Transverse colon (tissue), 4 donors: ENCODE data around the gene C10orf53. TPM values are rescaled to one million over a fixed set of nuclear protein-coding genes. Genes with fewer than 3 reads are reported as not detected.

Source experiments
- DNase-seq: peaks from one replicate; pipeline ENCODE4 v3.0.0-alpha.2; 2019
- H3K27ac ChIP-seq, 4 donors: fragments of 200-600 bp; sonication (generic); 2 replicates each; pipeline ENCODE4 v1.5.1; 2016 to 2018; ENCODE audit warnings: inconsistent platforms in 4 of 4
- H3K27me3 ChIP-seq: fragments of 200-600 bp; sonication (generic); 2 replicates; pipeline ENCODE4 v1.5.1; 2017; ENCODE audit warnings: inconsistent platforms
- H3K36me3 ChIP-seq, 4 donors: fragments of 200-600 bp; sonication (generic); 2 replicates each; pipeline ENCODE4 v1.5.1; 2017 to 2019; ENCODE audit warnings: inconsistent platforms in 4 of 4
- H3K4me1 ChIP-seq, 4 donors: fragments of 200-600 bp; sonication (generic); 2 replicates each; pipeline ENCODE4 v1.5.1; 2017 to 2020; ENCODE audit warnings: inconsistent platforms in 4 of 4
- H3K4me3 ChIP-seq, 4 donors: fragments of 200-600 bp; sonication (generic); 1 replicate in 1 of 4; 2 replicates in 3 of 4; pipeline versions ENCODE4 v1.5.1 to v1.6.1; 2017 to 2019; ENCODE audit warnings: inconsistent platforms in 4 of 4
- H3K9me3 ChIP-seq, 2 donors: fragments of 200-600 bp; sonication (generic); 2 replicates each; pipeline ENCODE4 v1.5.1; 2017 to 2019; ENCODE audit warnings: inconsistent platforms in 2 of 2
- CTCF ChIP-seq, 5 experiments: fragments of 200-600 bp in 3 of 5; fragments of 450-650 bp in 2 of 5; sonication (generic) in 3 of 5; IDR thresholded peaks; 1 replicate in 2 of 5; 2 replicates in 3 of 5; pipeline ENCODE4 v1.5.1; 2016 to 2017; ENCODE audit warnings: antibody characterized with exemption in 5 of 5, inconsistent platforms in 3 of 5, mild to moderate bottlenecking in 2 of 5, moderate library complexity in 1 of 5
- EP300 ChIP-seq: sonication (generic); formaldehyde crosslinking; IDR thresholded peaks from one replicate; pipeline ENCODE4 v1.6.1; 2017; ENCODE audit warnings: antibody characterized with exemption, low read depth
- POLR2A ChIP-seq: fragments of 450-650 bp; IDR thresholded peaks from one replicate; pipeline ENCODE4 v1.6.1; 2016; ENCODE audit warnings: antibody characterized with exemption, mild to moderate bottlenecking, moderate library complexity
- POLR2AphosphoS5 ChIP-seq, 3 donors: sonication (generic); formaldehyde crosslinking; IDR thresholded peaks; one replicate each; pipeline ENCODE4 v1.6.1; 2016; ENCODE audit warnings: antibody characterized with exemption in 3 of 3
- WGBS, 2 donors: methylation state at CpG; one replicate each; pipeline ENCODE4 v1.1.5; 2018; ENCODE audit warnings: low coverage in 1 of 2; 5-methylcytosine and 5-hydroxymethylcytosine counted together
- in situ Hi-C, 4 donors: fragments of 200-750 bp; cut with MboI; loops; one replicate each; pipeline versions ENCODE4 v1.15.0 to v1.15.1; 2017; ENCODE audit warnings: low sequenced_read_pairs in 3 of 4, low pct_ligation_motif_present in 1 of 4, low pct_unique_long_range_greater_than_20kb in 1 of 4
- intact Hi-C: fragments of 100-400 bp; cut with DNase I; formaldehyde crosslinking; loops from one replicate; pipeline ENCODE4 v1.15.1; 2023; ENCODE audit warnings: low total_unique reads
- total RNA-seq, 4 donors: library from RNA; depleted of rRNA; stranded (reverse); fragments of >200 nt; gene quantifications; one replicate each; pipeline ENCODE4 v1.1.0, GENCODE V29; 2016

C10orf53 gene
- total RNA-seq, 4 donors from 2014 or later = not detected

GRCh38 chr10:49655099-49655498, 24.4 kb upstream of the C10orf53 start:
- no peaks in the 10 kb centered on the region for H3K36me3 ChIP-seq
- intact Hi-C loops (no loop called here), in situ Hi-C loops (no loop called here)
- WGBS, 2 donors = 82 to 100% methylated on average over 2 to 18 of the region's 18 CpGs
- DNase-seq = no peak
- H3K9me3 ChIP-seq = no peaks in the 10 kb centered on the region
- TF ChIP-seq POLR2A (no peak), POLR2AphosphoS5 (IDR thresholded peaks at IDR 0.05) (no peak), EP300 (no peak), CTCF (IDR thresholded peaks at IDR 0.05) (no peak)
- H3K4me1 ChIP-seq = no peaks in the 10 kb centered on the region
- no peak overlapping the region for H3K4me3 ChIP-seq
- H3K27ac ChIP-seq = no peak overlapping the region
- no peaks in the 10 kb centered on the region for H3K27me3 ChIP-seq

- in situ Hi-C loops (no loop called here), intact Hi-C loops (no loop called here)
- no peaks in the 10 kb centered on the region for H3K36me3 ChIP-seq
- H3K27me3 ChIP-seq = no peaks in the 10 kb centered on the region
- no peak overlapping the region for H3K4me3 ChIP-seq
- H3K4me1 ChIP-seq = no peaks in the 10 kb centered on the region
- DNase-seq = no peak
- no peaks in the 10 kb centered on the region for H3K9me3 ChIP-seq
- 65 to 78% methylated on average over 7 to 9 of the region's 9 CpGs for WGBS, 2 donors
- TF ChIP-seq POLR2AphosphoS5 (IDR thresholded peaks at IDR 0.05) = no peak
- TF ChIP-seq EP300 = no peak
- no peak for TF ChIP-seq CTCF (IDR thresholded peaks at IDR 0.05)
- TF ChIP-seq POLR2A = no peak
- no peak overlapping the region for H3K27ac ChIP-seq
Measured at GRCh38 chr10:49656845-49657493, 22.5 kb upstream of the C10orf53 start.

GRCh38 chr10:49657606-49658005, 21.8 kb upstream of the C10orf53 start:
- TF ChIP-seq CTCF (IDR thresholded peaks at IDR 0.05) (no peak), POLR2A (no peak), EP300 (no peak), POLR2AphosphoS5 (IDR thresholded peaks at IDR 0.05) (no peak)

GRCh38 chr10:49661140-49661856, 18.2 kb upstream of the C10orf53 start:
- no peak overlapping the region for H3K4me3 ChIP-seq
- intact Hi-C loops (no loop called here), in situ Hi-C loops (no loop called here)
- no peaks in the 10 kb centered on the region for H3K4me1 ChIP-seq
- no peaks in the 10 kb centered on the region for H3K27me3 ChIP-seq
- H3K9me3 ChIP-seq = no peaks in the 10 kb centered on the region
- H3K36me3 ChIP-seq = no peaks in the 10 kb centered on the region
- 36 to 43% methylated on average over 8 of the region's 8 CpGs for WGBS, 2 donors
- no peak for DNase-seq
- no peak overlapping the region for H3K27ac ChIP-seq
- TF ChIP-seq EP300 (no peak), POLR2AphosphoS5 (IDR thresholded peaks at IDR 0.05) (no peak), POLR2A (no peak), CTCF (IDR thresholded peaks at IDR 0.05) (no peak)

More at GRCh38 chr10:49657606-49658005, 21.8 kb upstream of the C10orf53 start:
- no peaks in the 10 kb centered on the region for H3K27me3 ChIP-seq
- H3K27ac ChIP-seq = no peak overlapping the region
- 85 to 100% methylated on average over 1 of the region's 1 CpG for WGBS, 2 donors
- H3K4me1 ChIP-seq = no peaks in the 10 kb centered on the region
- no peaks in the 10 kb centered on the region for H3K36me3 ChIP-seq
- no peaks in the 10 kb centered on the region for H3K9me3 ChIP-seq
- no peak overlapping the region for H3K4me3 ChIP-seq
- no peak for DNase-seq
- intact Hi-C loops (no loop called here), in situ Hi-C loops (no loop called here)
